GM03348 (cell line): ENCODE measurements around the gene TBC1D22A.

Experiments
- DNase-seq: peaks from one replicate; pipeline ENCODE4 v3.0.0; 2012; ENCODE audit warnings: low spot score

TBC1D22A gene

DNA sequence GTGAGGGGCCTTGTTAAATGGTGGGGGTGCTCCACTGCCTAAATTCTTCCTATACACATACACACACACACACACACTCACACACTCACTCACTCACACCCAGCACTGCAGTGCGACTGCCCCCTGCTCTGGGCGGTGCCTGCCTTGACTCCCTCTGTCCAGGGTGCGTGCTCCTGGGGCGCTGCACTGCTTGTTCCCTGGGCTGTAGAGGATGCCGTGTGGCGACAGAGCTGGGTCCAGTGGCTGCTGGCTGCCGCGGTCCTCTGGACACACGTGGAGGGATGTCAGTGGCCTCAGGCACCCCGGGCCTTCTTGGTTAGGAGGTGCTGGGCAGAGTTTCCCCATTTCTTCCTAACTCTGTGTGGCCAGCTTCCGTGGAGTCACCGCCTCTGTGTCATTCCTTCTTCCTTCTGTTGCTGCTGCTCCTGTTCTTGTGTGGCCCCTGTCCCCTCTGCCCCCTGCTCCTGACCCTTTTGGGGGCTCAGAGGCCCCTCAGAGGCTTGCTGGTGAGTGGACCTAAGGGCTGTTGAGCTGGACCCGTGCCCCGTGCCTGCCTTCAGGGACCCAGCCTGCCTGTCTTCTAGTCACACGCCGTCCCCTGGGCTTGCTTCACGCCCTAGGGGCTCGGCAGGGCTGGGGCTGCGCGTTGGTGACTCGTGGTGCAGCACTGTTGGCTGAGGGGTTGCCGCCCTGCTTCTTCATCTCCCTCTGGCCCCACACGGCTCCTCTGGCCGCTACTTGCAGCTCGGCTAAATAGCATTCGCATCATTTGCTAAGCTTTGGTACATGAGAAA lies 147.0 kb downstream of the TBC1D22A start:
- DNase-seq: no peak

DNA sequence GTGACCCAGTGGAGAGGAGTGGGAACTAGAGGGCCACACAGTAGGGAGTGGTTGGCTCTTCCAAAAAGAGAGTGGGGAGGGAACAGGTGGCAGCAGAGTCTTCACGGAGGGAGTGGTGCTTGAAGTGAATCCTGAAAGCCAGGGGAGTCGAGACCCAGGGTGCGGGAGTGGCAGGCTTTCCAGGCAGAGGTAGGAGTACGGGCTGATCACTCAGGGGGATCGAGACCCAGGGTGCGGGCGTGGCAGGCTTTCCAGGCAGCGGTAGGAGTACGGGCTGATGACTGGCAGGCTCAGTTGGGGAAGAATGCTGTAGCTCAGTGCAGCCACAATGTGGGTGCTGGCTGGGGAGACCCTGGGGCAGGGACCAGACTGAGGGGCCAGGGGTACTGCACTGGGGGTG lies 148.2 kb downstream of the TBC1D22A start:
- no peak for DNase-seq

DNA sequence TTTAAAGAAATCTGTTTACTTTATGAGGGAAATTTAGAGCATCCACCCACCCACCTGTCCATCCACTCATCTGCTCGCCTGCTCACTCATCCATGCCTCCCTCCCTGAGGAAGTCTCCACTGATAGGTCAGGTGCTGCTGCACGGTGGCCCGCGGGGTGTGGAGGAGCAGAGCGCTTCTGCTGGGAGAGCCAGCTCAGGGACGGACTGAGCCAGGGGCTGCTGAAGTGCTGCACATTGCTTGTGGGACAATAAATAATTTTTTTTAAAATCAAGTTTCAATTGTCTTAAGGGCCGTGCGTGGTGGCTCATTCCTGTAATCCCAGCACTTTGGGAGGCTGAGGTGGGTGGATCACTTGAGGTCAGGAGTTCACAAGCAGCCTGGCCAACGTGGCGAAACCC lies 148.9 kb downstream of the TBC1D22A start:
- DNase-seq: no peak

DNA sequence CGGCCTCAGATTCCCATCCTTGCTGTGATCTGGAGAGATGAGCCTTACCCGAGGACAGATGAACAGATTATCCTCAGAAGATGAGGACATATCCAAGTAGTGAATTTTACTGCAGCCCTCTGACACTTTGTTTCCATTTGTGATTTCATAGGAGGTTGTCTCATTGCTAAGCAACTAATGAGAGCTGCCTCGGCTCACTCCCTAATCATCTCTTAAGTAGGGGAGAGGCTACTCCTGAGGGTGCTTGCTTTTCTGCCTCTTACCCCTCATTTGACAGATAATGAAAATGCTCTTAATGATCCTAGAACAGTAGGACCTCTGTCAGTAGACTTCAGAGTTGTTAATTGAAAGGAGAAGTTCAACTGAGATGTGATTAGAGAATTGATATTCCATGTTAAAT lies 150.9 kb downstream of the TBC1D22A start:
- DNase-seq: no peak

DNA sequence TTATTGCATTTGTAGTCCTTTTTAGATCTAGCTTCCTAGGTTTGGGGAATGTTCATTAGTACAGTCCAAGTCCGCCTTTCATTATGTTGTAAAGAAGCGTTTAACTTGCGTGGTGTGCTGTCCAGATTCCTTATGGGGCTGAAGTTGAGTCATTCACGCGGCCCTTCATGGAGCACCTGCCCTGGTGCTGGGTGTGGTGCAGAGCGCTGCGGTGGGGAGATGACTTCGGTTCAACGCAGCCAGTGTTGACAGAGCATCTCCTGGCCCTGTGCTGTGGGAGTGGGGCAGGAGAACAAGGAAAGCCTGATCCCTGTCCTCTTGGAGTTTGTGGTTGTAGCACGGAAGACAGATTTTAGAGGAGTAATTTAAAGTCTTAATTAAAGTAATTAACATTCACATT lies 152.0 kb downstream of the TBC1D22A start:
- no peak for DNase-seq

DNA sequence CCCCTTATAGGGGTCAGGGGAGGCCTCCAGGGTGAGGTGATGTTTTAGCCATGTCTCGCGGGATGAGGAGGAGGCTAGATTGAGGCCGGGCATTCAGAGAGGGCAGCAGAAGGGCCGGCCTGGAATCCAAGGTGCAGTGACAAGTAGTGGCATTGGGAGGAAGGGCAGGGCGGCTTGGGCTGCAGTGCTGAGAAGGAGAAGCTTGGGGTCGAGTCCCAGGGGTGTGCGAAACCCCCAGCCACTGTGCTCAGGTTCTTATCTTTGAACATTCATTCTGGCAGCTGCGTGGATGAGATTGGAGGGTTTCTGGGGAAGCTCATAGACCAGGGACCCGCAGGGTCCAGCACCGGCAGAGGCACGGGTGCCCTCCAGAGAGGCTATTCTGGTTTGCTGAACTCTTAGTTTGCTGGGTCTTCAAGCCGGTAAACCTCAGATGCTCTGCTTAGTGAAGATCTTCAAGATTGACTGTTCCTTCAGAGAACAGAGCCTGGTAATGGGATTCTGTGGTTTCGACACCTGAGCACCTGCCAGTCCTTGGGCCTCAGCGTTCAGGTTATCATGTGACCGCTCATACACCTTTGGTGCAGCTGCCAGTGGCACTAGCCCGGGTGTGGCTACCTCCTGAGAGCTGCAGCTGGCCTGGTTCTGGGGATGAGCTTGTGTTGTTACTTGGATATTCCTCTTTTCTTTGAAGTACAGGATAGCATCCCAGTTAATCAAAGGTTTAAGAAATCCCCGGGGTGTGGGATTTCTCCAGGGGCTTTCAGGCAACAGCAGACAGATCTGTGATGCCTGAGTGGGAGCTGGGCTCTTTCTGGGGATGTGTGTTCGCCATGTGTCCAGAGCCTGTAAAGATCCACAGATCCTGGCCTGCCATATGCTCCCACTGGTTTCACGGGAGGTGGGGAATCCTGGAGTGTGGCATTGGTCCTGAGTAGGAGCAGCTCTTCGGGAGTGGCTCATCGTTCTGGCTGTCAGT lies 152.8 kb downstream of the TBC1D22A start:
- no peak for DNase-seq

DNA sequence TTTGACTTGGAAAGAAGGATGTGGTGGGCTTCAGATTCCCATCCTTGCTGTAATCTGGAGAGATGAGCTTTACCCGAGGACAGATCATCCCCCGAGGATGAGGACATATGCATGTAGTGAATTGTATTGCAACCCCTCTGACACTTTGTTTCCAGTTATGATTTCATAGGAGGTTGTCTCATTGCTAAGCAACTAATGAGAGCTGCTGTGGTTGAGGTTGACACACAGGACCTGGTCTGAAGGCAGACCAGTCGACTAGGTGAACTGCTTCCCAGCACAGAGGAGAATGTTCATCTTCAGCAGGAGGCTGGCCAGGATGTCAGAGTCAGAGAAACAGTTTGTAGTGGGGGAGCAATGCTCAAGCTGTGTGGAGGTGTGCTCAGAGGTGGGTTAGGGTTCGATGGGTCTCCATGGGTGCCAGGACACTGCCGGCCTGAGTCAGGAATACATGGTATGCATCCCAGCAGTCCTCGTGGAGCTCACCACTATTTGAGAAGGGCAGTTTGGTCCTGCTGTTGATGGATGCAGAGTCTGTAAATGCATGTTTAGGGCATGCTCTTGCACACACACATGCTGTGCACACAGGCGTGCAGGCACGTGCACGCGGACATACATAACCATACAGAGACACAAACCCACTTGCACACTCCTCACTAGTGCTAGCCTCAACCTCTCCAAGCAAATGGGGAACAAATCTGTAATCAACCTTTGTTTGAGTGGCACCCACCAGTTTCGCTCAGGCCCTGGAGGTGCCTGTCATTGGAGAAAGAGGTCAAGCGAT lies 153.7 kb downstream of the TBC1D22A start:
- DNase-seq: no peak

DNA sequence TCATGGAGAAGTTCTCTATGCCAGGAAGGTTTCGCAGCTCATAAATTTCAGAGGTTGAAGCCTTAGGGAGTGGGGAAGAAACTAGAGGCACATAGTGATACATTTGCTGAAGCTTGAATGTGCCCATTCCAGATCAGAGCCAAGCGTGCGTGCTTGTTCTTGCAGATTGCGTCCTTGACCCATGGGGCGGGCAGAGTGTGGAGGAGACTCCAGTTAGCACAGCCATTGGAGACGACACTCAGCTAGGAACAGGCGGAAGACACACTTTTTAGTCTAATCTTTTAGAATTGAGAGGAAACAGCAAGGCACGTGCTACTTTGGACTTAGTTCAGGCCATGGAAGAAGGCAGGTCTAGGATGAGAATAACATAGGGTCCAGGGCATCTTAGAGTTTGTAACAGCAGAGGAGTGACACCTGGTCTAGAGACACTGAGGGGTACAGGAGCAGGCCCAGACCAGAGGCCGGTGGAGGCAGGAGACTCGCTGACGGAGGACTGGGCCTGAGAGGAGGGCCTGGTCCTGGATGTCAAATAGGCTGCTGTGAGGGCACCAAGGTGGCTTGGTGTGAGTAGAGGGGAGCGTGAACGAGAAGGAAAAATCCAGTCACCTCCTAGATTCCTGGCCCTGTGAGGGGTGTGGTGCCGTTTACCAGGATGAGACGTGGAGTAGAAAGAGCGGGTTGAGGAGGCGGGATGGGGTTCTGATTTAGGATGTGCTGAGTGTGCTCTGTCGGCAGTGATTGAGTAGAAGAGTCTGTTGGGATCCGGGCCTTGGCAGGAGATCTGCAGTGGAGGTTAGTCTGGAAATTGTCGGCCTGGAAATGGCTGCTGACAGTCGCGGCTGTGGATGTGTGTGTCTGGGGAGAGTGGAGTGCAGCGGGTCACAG lies 154.7 kb downstream of the TBC1D22A start:
- no peak for DNase-seq

DNA sequence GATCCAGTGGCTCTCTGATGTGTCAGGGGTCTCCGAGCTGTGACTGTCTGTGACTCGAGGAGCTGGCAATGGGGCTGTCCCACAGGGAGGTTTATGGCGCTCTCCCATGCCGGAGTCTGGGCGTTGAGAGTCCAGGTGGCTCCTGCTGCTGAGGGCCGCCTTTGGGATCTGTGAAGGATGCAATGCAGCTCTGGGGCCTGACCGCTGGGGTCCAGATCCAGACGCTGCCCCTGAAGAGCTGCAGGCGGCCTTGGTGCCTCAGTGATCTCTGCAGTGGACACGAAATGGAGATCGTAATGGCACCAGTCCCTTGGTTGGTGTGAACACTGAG lies 155.3 kb downstream of the TBC1D22A start:
- no peak for DNase-seq

DNA sequence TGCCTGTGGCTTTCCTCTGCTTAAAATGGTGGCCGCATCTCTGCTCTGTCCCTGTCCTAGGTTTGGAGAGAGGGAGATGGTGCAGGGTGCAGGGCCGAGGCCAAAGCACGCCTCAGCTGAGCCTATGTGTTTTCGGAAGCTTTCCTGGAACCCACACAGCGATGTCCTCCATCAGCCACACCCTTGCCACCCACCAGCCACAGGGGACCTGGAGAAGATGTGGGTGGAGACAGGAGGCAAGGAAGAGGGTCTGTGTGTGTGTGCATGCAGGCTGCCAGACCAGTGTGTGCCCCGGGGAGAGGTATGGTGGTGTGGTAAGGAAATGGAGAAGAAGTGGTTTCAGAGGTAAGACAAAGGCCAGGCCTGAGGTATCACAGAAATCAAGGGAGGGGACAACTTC lies 155.7 kb downstream of the TBC1D22A start:
- DNase-seq: no peak

DNA sequence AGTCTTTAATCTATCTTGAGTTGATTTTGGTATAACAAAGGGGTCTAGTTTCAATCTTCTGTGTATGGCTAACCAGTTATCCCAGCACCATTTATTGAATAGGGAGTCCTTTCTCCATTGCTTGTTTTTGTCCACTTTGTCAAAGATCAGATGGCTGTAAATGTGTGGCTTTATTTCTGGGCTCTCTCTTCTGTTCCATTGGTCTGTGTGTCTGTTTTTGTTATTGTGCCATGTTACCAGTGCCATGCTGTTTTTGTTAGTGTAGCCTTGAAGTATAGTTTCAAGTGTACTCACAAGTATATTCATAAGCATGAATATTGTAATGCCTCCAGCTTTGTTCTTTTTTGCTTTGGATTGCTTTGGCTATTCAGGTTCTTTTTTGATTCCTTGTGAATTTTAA lies 159.6 kb downstream of the TBC1D22A start:
- DNase-seq: no peak

DNA sequence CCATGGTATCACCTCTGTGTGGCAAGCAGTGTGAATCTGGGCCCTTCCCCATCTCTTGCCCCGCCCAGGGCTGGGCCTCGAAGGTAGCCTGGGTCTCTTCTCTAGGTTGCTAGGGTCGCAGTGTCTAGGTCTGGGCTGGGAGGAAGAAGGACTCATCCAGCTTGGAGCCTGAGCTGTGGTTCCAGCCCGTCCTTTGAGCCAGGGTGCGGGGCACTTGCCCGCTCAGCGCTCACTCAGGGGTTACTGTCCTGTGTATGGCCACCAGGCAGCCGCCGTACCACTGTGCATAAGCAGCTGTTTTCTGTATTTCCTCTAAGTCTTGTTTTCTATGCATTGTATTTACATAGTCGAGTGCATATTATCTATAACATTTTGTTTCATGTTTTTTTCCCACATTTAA lies 160.9 kb downstream of the TBC1D22A start:
- DNase-seq: no peak

DNA sequence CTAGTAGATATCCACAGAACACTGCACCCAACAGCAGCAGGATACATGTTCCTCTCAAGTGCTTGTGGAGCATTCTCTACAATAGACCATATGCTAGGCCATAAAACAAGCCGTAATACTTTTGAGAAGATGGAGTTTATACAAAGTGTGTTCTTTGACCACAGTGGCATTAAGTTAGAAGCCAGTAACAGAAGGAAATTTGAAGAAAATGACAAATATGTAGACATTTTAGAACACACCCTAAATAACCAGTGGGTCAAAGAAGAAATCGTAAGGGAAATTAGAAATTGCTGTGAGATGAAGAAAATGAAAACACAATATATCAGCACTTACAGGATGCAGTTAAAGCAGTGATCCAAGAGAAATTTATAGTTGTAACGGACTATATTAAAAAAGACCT lies 163.4 kb downstream of the TBC1D22A start:
- DNase-seq: no peak

DNA sequence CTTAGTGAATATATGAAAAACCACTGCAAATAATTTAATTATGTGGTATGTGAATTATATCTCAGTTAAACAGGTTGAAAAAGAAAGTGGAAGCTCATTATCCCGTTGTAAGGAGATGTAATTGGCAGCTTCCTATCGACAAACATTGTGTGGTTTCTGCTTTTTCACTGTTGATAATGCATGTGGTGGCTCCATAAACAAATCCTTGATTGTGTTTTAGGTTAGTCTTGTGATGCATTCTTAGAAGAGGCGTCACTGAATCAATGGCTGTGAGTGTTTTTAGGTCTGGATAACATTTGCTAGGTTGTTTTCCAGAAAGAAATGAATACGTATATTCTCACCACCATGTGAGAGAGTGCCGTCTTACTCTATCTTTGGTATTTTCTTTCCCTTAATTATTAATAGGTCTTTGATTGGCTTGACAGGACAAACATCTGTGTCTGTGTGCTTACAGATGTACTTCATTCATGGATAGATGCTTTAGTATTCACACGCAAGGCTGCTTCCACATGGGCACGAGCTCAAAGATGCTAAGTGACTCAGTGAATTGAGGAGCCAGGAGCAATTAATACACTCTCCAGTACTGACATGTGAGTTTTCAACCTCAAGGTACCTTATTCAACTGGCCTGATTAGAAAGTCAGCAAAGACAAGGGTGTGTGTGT lies 166.7 kb downstream of the TBC1D22A start:
- DNase-seq: no peak

DNA sequence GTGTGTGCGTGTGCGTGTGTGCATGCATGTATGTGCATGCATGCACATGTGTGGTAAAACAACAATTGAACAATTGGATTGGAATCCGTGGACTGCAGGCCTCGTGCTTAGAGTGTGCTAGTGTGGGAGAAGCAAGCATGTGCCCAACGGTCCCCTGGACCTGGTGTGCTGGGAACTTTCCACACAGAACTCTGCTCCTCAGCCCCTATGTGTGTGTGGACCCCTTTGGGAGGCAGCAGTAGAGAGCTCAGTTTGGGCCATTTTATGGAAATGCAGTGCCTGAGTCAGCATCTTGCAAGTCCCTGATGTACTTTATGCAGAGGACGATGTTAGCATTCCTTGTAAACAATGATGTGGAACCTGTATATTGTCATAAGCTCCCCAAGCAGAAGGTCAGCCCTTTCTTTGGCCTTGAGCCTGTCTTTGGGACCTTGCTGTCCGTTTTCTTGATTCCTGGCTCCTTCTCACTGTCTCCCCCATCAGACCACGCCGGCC lies 167.3 kb downstream of the TBC1D22A start:
- no peak for DNase-seq

DNA sequence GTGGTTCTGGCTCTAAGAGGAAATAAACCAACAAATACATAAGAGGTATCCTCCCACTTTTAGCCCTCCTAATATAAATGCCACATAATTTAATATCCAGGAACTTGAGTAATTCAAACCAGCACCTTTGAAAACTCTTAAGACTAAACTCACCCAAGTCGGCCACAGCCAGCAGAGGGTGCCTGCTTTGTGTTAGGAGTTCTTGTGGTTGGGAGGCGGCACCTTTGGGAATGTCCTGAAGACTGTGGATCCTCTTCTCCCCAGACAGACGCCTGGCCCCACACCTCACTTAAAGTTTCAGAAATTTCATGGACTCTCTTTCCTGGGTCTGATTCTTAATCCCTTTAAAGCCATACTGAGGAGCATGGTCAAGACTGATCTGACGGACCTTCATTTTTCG lies 169.0 kb downstream of the TBC1D22A start:
- no peak for DNase-seq

DNA sequence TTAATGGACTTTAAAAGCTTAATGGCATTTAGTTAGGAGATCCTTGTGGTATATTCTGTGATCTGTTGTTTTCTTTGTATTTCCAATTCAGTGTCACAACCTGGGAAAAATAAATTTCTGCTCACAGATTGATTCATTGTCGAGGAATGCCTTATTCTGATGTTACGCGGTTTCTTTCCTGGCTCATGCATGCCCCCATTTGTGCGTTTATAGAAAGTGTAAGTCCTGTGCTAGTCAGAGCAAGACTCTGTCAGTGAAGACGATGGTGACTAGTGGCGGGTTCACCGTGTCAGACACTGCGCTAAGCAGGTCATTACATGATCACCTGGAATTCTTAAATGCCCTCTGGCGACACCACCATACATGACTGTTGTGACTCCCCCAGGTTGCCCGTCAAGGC lies 169.4 kb downstream of the TBC1D22A start:
- no peak for DNase-seq

DNA sequence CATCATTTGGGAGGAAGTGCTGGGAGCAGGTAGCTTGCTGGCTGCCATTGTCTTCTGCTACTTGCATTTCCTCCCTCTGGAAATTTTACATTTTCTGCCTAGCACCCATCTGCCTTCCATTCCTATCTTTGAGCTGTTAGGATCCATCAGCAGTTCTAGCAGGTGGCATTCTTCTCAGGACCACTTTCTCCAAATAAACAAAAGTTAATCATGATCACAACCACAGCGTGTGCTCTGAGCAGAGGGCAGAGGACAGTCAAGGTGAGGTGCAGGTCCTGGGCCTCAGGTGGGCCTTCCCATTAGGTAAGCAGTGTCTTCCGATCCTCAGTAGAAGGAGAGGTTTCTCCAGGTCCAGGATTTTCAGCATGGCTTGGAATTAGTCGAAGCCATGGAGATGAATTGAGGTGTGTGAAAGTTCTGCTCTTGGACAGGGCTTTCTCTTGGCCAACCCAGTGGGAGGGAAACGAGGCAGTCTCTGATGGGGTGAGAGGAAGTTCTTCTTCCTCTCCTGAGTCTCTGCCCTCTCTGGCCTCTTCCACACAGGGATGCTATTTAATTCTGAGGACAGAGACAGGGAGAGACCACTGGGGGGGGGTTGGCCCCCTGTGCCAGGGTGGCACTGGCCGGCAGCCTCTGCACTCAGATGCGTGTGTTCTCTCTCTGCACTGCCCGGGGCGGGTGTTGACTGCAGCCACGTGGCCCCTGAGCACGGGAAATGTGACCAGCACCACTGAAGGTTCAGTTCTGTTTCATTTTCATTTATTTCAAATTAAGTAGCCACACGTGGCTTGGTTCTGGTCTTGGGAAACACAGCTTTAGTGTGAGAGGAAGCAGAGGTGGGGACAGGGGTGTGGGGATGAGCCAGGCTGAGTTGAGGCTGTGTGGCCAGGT lies 170.8 kb downstream of the TBC1D22A start:
- DNase-seq: no peak

DNA sequence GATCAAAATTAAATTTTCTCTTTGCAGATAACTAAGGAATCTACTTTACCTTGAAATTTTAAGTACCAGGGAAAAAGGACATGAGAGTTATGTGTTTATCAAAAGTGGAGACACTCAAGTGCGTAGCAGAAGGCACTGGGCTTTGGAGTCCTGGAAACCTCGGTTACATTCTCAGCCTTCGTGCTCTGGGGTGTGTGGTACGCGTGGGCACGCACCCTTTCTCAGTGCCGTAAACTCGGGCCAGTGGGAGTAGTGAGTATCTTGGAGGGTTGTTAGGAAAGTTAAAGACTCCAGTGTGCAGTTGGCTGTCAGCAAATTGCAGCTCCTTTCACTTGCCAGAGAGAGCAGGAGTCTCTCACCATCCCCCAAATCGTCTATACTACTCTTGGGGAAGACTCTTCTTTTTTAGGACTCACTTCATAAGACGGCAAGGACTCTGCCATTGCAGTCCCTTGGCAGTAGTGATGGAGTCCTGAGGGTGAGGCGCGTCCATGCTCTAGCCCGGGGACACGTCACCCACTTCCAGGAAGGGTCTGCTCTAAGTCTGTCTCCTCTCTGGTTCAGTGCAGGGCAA lies 171.8 kb downstream of the TBC1D22A start:
- no peak for DNase-seq
